ENCODE data around the gene NECTIN2. TPM values are rescaled to one million over a fixed set of nuclear protein-coding genes. Genes with fewer than 3 reads are reported as not detected.
"Not testable (repeated sequence)": the region's sequence is repeated elsewhere in the genome, so short reads cannot be mapped to it uniquely, and the experiment has no call there.

Gene NECTIN2
- total RNA-seq, 1 experiment from 2014 or later, result 2.0 TPM

GRCh38 chr19:44924243-44924725 lies 78.2 kb downstream of the NECTIN2 start:
- Histone ChIP-seq H3K9ac (ENCODE audit: low read length) (no peak overlapping the region), H2AFZ (ENCODE audit: low read length) (no peak overlapping the region), H3K4me2 (ENCODE audit: low read depth, low read length, poor library complexity, severe bottlenecking) (no peak overlapping the region), H3K9me2 (replicated peaks; ENCODE audit: insufficient read depth, low read length) (no peaks in the 10 kb centered on the region), H3K27me3 (ENCODE audit: low read length) (no peaks in the 10 kb centered on the region), H3K9me3 (ENCODE audit: low read length) (no peaks in the 10 kb centered on the region), H3K36me3 (ENCODE audit: insufficient read depth, low read length) (no peaks in the 10 kb centered on the region), H3K27ac (ENCODE audit: low read length) (no peak overlapping the region), H3K4me1 (ENCODE audit: low read length) (no peaks in the 10 kb centered on the region), H3K79me2 (ENCODE audit: low read length) (no peaks in the 10 kb centered on the region), H4K20me1 (ENCODE audit: insufficient read depth, low read depth, low read length) (no peaks in the 10 kb centered on the region), H3K4me3 (ENCODE audit: low read length) (no peak overlapping the region)
- peak; percentile 36 for DNase-seq

GRCh38 chr19:44925114-44925891 lies 79.2 kb downstream of the NECTIN2 start:
- H4K20me1 ChIP-seq (ENCODE audit: insufficient read depth, low read depth, low read length), result no peaks in the 10 kb centered on the region
- no peak overlapping the region for H3K4me2 ChIP-seq (ENCODE audit: low read depth, low read length, poor library complexity, severe bottlenecking)
- H3K27me3 ChIP-seq (ENCODE audit: low read length), result no peaks in the 10 kb centered on the region
- H3K9me2 ChIP-seq (replicated peaks; ENCODE audit: insufficient read depth, low read length), result no peaks in the 10 kb centered on the region
- H3K4me1 ChIP-seq (ENCODE audit: low read length), result no peaks in the 10 kb centered on the region
- no peak overlapping the region for H2AFZ ChIP-seq (ENCODE audit: low read length)
- no peaks in the 10 kb centered on the region for H3K36me3 ChIP-seq (ENCODE audit: insufficient read depth, low read length)
- no peaks in the 10 kb centered on the region for H3K9me3 ChIP-seq (ENCODE audit: low read length)
- H3K4me3 ChIP-seq (ENCODE audit: low read length), result no peak overlapping the region
- no peak overlapping the region for H3K27ac ChIP-seq (ENCODE audit: low read length)
- H3K79me2 ChIP-seq (ENCODE audit: low read length), result no peaks in the 10 kb centered on the region
- no peak for DNase-seq
- H3K9ac ChIP-seq (ENCODE audit: low read length), result no peak overlapping the region

- H3K4me1 ChIP-seq (ENCODE audit: low read length); H2AFZ ChIP-seq (ENCODE audit: low read length); DNase-seq; H3K9me3 ChIP-seq (ENCODE audit: low read length); H4K20me1 ChIP-seq (ENCODE audit: insufficient read depth, low read depth, low read length); H3K4me2 ChIP-seq (ENCODE audit: low read depth, low read length, poor library complexity, severe bottlenecking); H3K9ac ChIP-seq (ENCODE audit: low read length); H3K79me2 ChIP-seq (ENCODE audit: low read length); H3K9me2 ChIP-seq (replicated peaks; ENCODE audit: insufficient read depth, low read length); H3K36me3 ChIP-seq (ENCODE audit: insufficient read depth, low read length); H3K27me3 ChIP-seq (ENCODE audit: low read length); H3K27ac ChIP-seq (ENCODE audit: low read length); H3K4me3 ChIP-seq (ENCODE audit: low read length): not testable (repeated sequence)
These were observed 80.4 kb downstream of the NECTIN2 start for GRCh38 chr19:44926245-44927077.

GRCh38 chr19:44927746-44928145 lies 81.6 kb downstream of the NECTIN2 start:
- Histone ChIP-seq H2AFZ (ENCODE audit: low read length) (no peak overlapping the region), H3K36me3 (ENCODE audit: insufficient read depth, low read length) (no peaks in the 10 kb centered on the region), H3K27ac (ENCODE audit: low read length) (no peak overlapping the region), H3K27me3 (ENCODE audit: low read length) (no peaks in the 10 kb centered on the region), H3K9me2 (replicated peaks; ENCODE audit: insufficient read depth, low read length) (no peaks in the 10 kb centered on the region), H3K4me2 (ENCODE audit: low read depth, low read length, poor library complexity, severe bottlenecking) (no peak overlapping the region), H3K4me1 (ENCODE audit: low read length) (no peaks in the 10 kb centered on the region), H4K20me1 (ENCODE audit: insufficient read depth, low read depth, low read length) (no peaks in the 10 kb centered on the region), H3K79me2 (ENCODE audit: low read length) (no peaks in the 10 kb centered on the region), H3K4me3 (ENCODE audit: low read length) (no peak overlapping the region), H3K9ac (ENCODE audit: low read length) (no peak overlapping the region), H3K9me3 (ENCODE audit: low read length) (no peaks in the 10 kb centered on the region)
- DNase-seq, result no peak

GRCh38 chr19:44930088-44930487 lies 84.0 kb downstream of the NECTIN2 start:
- H4K20me1 ChIP-seq (ENCODE audit: insufficient read depth, low read depth, low read length), result no peaks in the 10 kb centered on the region
- H3K9me3 ChIP-seq (ENCODE audit: low read length), result no peaks in the 10 kb centered on the region
- H3K9me2 ChIP-seq (replicated peaks; ENCODE audit: insufficient read depth, low read length), result no peaks in the 10 kb centered on the region
- H3K4me2 ChIP-seq (ENCODE audit: low read depth, low read length, poor library complexity, severe bottlenecking), result no peak overlapping the region
- no peak overlapping the region for H2AFZ ChIP-seq (ENCODE audit: low read length)
- no peak overlapping the region for H3K9ac ChIP-seq (ENCODE audit: low read length)
- H3K4me3 ChIP-seq (ENCODE audit: low read length), result no peak overlapping the region
- H3K27me3 ChIP-seq (ENCODE audit: low read length), result no peaks in the 10 kb centered on the region
- H3K4me1 ChIP-seq (ENCODE audit: low read length), result no peaks in the 10 kb centered on the region
- H3K36me3 ChIP-seq (ENCODE audit: insufficient read depth, low read length), result no peaks in the 10 kb centered on the region
- no peak overlapping the region for H3K27ac ChIP-seq (ENCODE audit: low read length)
- no peaks in the 10 kb centered on the region for H3K79me2 ChIP-seq (ENCODE audit: low read length)
- DNase-seq, result no peak

- Histone ChIP-seq H3K36me3 (ENCODE audit: insufficient read depth, low read length) (no peaks in the 10 kb centered on the region), H3K79me2 (ENCODE audit: low read length) (no peaks in the 10 kb centered on the region), H3K27me3 (ENCODE audit: low read length) (no peaks in the 10 kb centered on the region), H4K20me1 (ENCODE audit: insufficient read depth, low read depth, low read length) (no peaks in the 10 kb centered on the region), H3K4me3 (ENCODE audit: low read length) (no peak overlapping the region), H3K27ac (ENCODE audit: low read length) (no peak overlapping the region), H3K9ac (ENCODE audit: low read length) (no peak overlapping the region), H3K9me3 (ENCODE audit: low read length) (no peaks in the 10 kb centered on the region), H3K9me2 (replicated peaks; ENCODE audit: insufficient read depth, low read length) (no peaks in the 10 kb centered on the region), H3K4me1 (ENCODE audit: low read length) (no peaks in the 10 kb centered on the region), H2AFZ (ENCODE audit: low read length) (no peak overlapping the region), H3K4me2 (ENCODE audit: low read depth, low read length, poor library complexity, severe bottlenecking) (no peak overlapping the region)
- no peak for DNase-seq
These were observed 85.4 kb downstream of the NECTIN2 start for GRCh38 chr19:44931541-44931940.

Other genes starting within 250 kb of the NECTIN2 start
- not detected in 2 replicates for gene IGSF23, start 232.7 kb upstream of the NECTIN2 start, total RNA-seq (2014; rRNA removed; shearing (Covaris generic); ENCODE audit: low replicate concordance)
- not detected in 2 replicates for gene PVR, start 202.4 kb upstream of the NECTIN2 start, total RNA-seq (2014; rRNA removed; shearing (Covaris generic); ENCODE audit: low replicate concordance)
- gene CEACAM19, start 174.8 kb upstream of the NECTIN2 start, total RNA-seq (2014; rRNA removed; shearing (Covaris generic); ENCODE audit: low replicate concordance), result not detected in 2 replicates
- gene CEACAM16, start 147.1 kb upstream of the NECTIN2 start, total RNA-seq (2014; rRNA removed; shearing (Covaris generic); ENCODE audit: low replicate concordance), result not detected in 2 replicates
- 0.54 TPM in 1 of 2 replicates, not detected in the other for gene BCL3, start 97.6 kb upstream of the NECTIN2 start, total RNA-seq (2014; rRNA removed; shearing (Covaris generic); ENCODE audit: low replicate concordance)
- not detected in 2 replicates for gene CBLC, start 68.4 kb upstream of the NECTIN2 start, total RNA-seq (2014; rRNA removed; shearing (Covaris generic); ENCODE audit: low replicate concordance)
- not detected in 2 replicates for gene BCAM, start 37.2 kb upstream of the NECTIN2 start, total RNA-seq (2014; rRNA removed; shearing (Covaris generic); ENCODE audit: low replicate concordance)
- gene TOMM40, start 45.0 kb downstream of the NECTIN2 start, total RNA-seq (2014; rRNA removed; shearing (Covaris generic); ENCODE audit: low replicate concordance), result 25.6 and 64.7 TPM in 2 replicates
- gene APOE, start 59.5 kb downstream of the NECTIN2 start, total RNA-seq (2014; rRNA removed; shearing (Covaris generic); ENCODE audit: low replicate concordance), result 1.3 and 1.9 TPM in 2 replicates
- gene APOC1, start 68.3 kb downstream of the NECTIN2 start, total RNA-seq (2014; rRNA removed; shearing (Covaris generic); ENCODE audit: low replicate concordance), result not detected in 2 replicates
- gene APOC4, start 95.9 kb downstream of the NECTIN2 start, total RNA-seq (2014; rRNA removed; shearing (Covaris generic); ENCODE audit: low replicate concordance), result not detected in 2 replicates
- not detected in 2 replicates for gene APOC2, start 99.8 kb downstream of the NECTIN2 start, total RNA-seq (2014; rRNA removed; shearing (Covaris generic); ENCODE audit: low replicate concordance)
- gene CLPTM1, start 109.1 kb downstream of the NECTIN2 start, total RNA-seq (2014; rRNA removed; shearing (Covaris generic); ENCODE audit: low replicate concordance), result 19.7 and 39.2 TPM in 2 replicates
- 0.63 and 1.3 TPM in 2 replicates for gene RELB, start 155.2 kb downstream of the NECTIN2 start, total RNA-seq (2014; rRNA removed; shearing (Covaris generic); ENCODE audit: low replicate concordance)
- gene CLASRP, start 192.7 kb downstream of the NECTIN2 start, total RNA-seq (2014; rRNA removed; shearing (Covaris generic); ENCODE audit: low replicate concordance), result 22.7 and 41.9 TPM in 2 replicates
- 3.9 and 4.7 TPM in 2 replicates for gene ZNF296, start 230.2 kb downstream of the NECTIN2 start, total RNA-seq (2014; rRNA removed; shearing (Covaris generic); ENCODE audit: low replicate concordance)
- gene GEMIN7, start 233.0 kb downstream of the NECTIN2 start, total RNA-seq (2014; rRNA removed; shearing (Covaris generic); ENCODE audit: low replicate concordance), result 85.2 and 91.1 TPM in 2 replicates
- gene PPP1R37, start 246.9 kb downstream of the NECTIN2 start, total RNA-seq (2014; rRNA removed; shearing (Covaris generic); ENCODE audit: low replicate concordance), result 8.0 and 21.0 TPM in 2 replicates